Karpas-422 (cell line): Measurements from ENCODE around the gene PRCC. TPM values are rescaled to one million over a fixed set of nuclear protein-coding genes. Genes with fewer than 3 reads are reported as not detected.

Experiments
- DNase-seq: peaks from one replicate; pipeline ENCODE4 v3.0.0-alpha.2; 2015
- H2AFZ ChIP-seq: fragments of 200-600 bp; sonication (generic); 2 replicates; pipeline ENCODE4 v1.6.1; 2014; ENCODE audit warnings: antibody characterized with exemption, low read length, mixed read lengths
- H3K27ac ChIP-seq: fragments of 200-600 bp; sonication (generic); 2 replicates; pipeline ENCODE4 v1.5.1; 2014; ENCODE audit warnings: mild to moderate bottlenecking, low read length, moderate library complexity
- H3K27me3 ChIP-seq: fragments of 200-600 bp; sonication (generic); 2 replicates; pipeline ENCODE4 v1.6.1; 2014; ENCODE audit warnings: low read length, mixed read lengths
- H3K36me3 ChIP-seq: fragments of 200-600 bp; sonication (generic); 2 replicates; pipeline ENCODE4 v1.6.1; 2014; ENCODE audit warnings: low read length, mixed read lengths; ENCODE audit not compliant: insufficient read depth
- H3K4me1 ChIP-seq: fragments of 200-600 bp; sonication (generic); 2 replicates; pipeline ENCODE4 v1.6.1; 2014; ENCODE audit warnings: mild to moderate bottlenecking, low read length, mixed read lengths
- H3K4me2 ChIP-seq: fragments of 200-600 bp; sonication (generic); 2 replicates; pipeline ENCODE4 v1.6.1; 2014; ENCODE audit warnings: low read length, low read depth, mild to moderate bottlenecking; ENCODE audit not compliant: poor library complexity, severe bottlenecking
- H3K4me3 ChIP-seq: fragments of 200-600 bp; sonication (generic); 2 replicates; pipeline ENCODE4 v1.5.1; 2014; ENCODE audit warnings: mild to moderate bottlenecking, antibody characterized with exemption, low read length, mixed read lengths
- H3K79me2 ChIP-seq: fragments of 200-600 bp; sonication (generic); 2 replicates; pipeline ENCODE4 v1.6.1; 2014; ENCODE audit warnings: mild to moderate bottlenecking, low read length, mixed read lengths
- H3K9ac ChIP-seq: fragments of 200-600 bp; sonication (generic); 2 replicates; pipeline ENCODE4 v1.6.0; 2014; ENCODE audit warnings: low read length
- H3K9me2 ChIP-seq: fragments of 200-600 bp; sonication (generic), shearing (Covaris generic); replicated peaks from 2 replicates; pipeline ENCODE4 v1.6.0; 2014; ENCODE audit warnings: mild to moderate bottlenecking, low read length, moderate library complexity; ENCODE audit not compliant: insufficient read depth
- H3K9me3 ChIP-seq: fragments of 300-700, 200-600 bp; sonication (generic); 2 replicates; pipeline ENCODE4 v1.6.1; 2014; ENCODE audit warnings: low read length, mixed read lengths
- H4K20me1 ChIP-seq: fragments of 200-600 bp; sonication (generic); 2 replicates; pipeline ENCODE4 v1.6.1; 2014; ENCODE audit warnings: mild to moderate bottlenecking, antibody characterized with exemption, low read length, low read depth; ENCODE audit not compliant: insufficient read depth
- total RNA-seq: library from RNA; depleted of rRNA; stranded (reverse); fragments of >200 nt; shearing (Covaris generic); gene quantifications from 2 replicates; pipeline ENCODE4 v1.2.3, GENCODE V29; 2014; ENCODE audit warnings: low replicate concordance

Gene PRCC
- total RNA-seq, 1 experiment from 2014 or later, result 39.6 TPM

DNA sequence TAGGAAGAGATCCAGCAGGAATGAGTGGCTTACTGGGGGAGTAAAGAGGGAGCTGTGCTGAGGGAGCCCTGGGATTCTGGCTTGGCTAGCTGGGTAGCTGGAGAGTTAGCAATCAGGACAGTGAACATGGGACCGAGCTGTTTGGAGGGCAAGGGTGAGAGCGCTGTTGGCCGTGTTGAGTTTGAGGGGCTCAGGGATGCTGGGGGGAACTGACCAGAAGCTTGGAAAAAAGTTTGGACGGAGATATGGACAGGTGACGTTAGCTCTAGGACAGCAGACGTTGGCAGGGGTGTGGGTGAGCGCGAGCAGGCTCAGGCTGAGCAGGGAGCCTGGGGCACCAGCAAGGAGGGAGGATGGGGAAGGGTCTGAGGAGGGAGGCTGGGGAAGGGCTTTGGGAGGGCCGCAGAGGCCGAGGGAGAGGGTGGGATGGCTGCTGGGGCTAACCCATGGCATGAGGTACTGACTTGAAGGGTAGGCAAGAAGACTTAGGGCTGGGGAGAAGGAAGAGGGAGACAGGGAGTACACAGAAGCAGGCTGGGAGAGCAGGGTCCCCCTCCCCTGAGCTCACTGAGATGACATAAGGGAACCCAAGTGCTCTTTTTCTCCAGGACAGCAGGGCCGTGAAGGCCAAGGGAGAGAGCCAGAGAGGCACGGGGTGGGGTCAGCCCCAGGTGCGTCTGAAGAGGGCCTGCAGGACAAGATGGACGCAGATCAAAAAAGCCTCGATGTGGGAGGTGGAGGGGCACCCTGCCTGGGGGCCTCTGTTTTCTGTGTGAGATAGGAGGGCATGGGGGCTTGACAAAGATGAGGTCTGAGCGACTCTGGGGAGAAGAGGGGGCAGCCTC, 41.1 kb downstream of the PRCC start:
- no peak overlapping the region for H3K4me2 ChIP-seq
- no peaks in the 10 kb centered on the region for H3K9me3 ChIP-seq
- H3K36me3 ChIP-seq, result no peaks in the 10 kb centered on the region
- no peak for DNase-seq
- no peak overlapping the region for H2AFZ ChIP-seq
- H3K9ac ChIP-seq, result no peak overlapping the region
- no peaks in the 10 kb centered on the region for H3K79me2 ChIP-seq
- no peaks in the 10 kb centered on the region for H3K9me2 ChIP-seq
- no peak overlapping the region for H3K4me3 ChIP-seq
- H3K4me1 ChIP-seq, result no peaks in the 10 kb centered on the region
- H3K27ac ChIP-seq, result no peak overlapping the region
- H4K20me1 ChIP-seq, result peaks cover 4% of the 10 kb centered on the region; the same call in 1 of the 2 replicates
- no peaks in the 10 kb centered on the region for H3K27me3 ChIP-seq

DNA sequence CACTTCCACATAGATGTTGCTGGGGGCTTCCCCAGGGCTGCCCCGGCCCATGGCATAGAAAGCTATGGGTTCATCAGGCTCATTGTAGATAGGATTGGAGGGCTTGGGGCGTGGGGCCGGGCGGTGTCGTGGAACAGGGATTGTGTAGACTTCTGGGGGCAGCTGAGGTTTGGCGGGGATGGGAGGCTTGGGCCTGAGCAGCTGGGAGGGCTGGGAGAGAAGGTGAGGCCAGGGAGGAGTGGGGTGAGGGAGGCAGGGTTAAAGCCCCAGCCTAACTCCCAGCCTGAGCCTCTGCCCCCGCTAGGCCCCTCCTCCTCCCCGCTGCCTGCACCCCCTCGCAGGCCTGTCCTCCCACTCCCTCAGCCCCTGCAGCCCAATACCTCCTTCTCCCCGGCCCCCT, 41.9 kb downstream of the PRCC start:
- Histone ChIP-seq H3K9me2 (no peaks in the 10 kb centered on the region), H3K4me1 (no peaks in the 10 kb centered on the region), H3K9ac (no peak overlapping the region), H3K27me3 (no peaks in the 10 kb centered on the region), H3K4me2 (no peak overlapping the region), H3K4me3 (no peak overlapping the region), H4K20me1 (peaks cover 4% of the 10 kb centered on the region; the same call in 1 of the 2 replicates), H2AFZ (no peak overlapping the region), H3K79me2 (no peaks in the 10 kb centered on the region), H3K27ac (no peak overlapping the region), H3K36me3 (no peaks in the 10 kb centered on the region), H3K9me3 (no peaks in the 10 kb centered on the region)
- DNase-seq, result no peak

DNA sequence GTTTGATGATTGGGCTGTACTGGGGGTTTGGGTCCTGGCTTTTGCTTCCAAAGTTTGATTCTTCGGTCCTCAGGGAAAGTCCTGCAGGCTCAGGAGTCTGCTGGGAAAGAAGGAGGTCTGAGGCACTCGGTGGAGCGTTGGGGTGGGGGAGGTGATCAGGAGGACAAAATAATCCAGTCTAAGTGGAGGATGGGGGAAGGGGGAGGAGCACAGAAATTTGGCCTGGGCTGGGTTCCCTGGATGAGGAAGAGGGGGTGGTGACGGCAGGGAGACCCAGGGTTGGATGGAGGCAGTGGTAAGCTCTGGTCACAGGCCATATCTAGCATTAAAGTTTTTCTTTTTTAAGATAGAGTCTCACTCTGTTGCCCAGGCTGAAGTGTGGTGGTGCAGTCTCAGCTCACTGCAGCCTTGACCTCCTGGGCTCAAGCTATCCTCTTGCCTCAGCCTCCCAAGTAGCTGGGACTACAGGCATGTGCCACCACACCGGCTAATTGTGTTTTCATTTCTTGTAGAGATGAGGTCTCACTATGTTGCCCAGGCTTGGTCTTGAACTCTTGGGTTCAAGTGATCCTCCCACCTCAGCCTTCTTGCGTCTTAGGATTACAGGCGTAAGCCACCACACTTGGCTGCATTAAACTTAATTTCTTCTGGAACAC, 42.5 kb downstream of the PRCC start:
- no peak overlapping the region for H3K4me3 ChIP-seq
- no peaks in the 10 kb centered on the region for H3K9me2 ChIP-seq
- DNase-seq, result no peak
- no peaks in the 10 kb centered on the region for H3K9me3 ChIP-seq
- no peak overlapping the region for H2AFZ ChIP-seq
- no peaks in the 10 kb centered on the region for H3K79me2 ChIP-seq
- no peak overlapping the region for H3K27ac ChIP-seq
- no peak overlapping the region for H3K4me2 ChIP-seq
- H3K36me3 ChIP-seq, result no peaks in the 10 kb centered on the region
- H4K20me1 ChIP-seq, result peaks cover 4% of the 10 kb centered on the region; the same call in 1 of the 2 replicates
- no peaks in the 10 kb centered on the region for H3K27me3 ChIP-seq
- no peaks in the 10 kb centered on the region for H3K4me1 ChIP-seq
- no peak overlapping the region for H3K9ac ChIP-seq

DNA sequence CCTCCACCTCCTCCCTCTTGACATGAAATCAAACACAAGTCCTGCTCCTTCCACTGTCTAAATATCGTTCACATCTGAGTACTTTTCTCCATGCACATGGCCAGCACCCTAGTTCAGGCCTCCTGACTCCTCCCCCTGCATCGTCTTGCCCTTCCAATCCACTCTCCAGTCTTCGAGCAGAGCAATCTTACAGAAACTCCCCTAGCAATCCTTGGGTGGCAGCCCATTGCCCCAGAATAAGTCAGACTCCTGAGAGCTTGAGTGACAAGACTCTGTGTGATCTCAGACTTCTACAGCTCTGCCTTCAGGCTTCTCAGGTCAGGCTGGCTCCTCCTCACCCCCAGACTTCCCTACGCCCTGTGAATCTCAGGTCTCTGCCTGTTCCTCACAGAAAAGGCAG, 43.8 kb downstream of the PRCC start:
- no peaks in the 10 kb centered on the region for H3K9me3 ChIP-seq

DNA sequence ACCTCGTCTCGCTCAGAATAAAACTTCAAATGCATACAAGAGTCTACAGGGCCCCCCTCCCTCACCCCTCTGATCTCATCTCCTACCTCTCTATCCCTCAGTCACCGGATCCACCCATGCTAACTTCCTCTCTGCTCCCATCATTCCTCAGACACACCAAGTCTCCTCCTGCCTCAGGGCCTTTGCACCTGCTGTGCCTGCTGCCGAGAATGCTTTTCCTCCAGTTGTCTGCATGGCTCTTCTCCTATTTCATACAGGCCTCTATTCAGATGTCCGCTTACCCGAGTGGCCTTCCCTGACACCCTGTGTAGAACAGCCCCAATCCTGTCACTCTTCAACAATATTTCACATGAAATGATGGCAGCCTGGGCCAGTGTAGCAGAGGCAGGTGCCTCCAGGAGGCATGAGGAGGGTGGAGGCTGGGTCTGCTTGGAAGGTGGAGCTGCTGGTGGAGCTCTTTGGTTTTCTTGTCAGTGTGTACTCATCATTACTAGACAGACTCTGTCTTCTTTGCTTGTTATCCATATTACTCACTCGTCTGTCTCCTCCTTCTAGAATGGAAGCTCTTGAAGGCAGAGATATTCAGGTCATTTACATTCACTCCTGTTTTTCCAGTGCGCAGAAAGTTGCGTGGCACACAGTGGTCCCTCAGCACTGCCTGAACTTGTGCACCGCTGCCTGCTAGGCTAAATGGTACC, 45.1 kb downstream of the PRCC start:
- H3K9ac ChIP-seq, result no peak overlapping the region
- H3K4me2 ChIP-seq, result no peak overlapping the region
- H3K4me1 ChIP-seq, result no peaks in the 10 kb centered on the region

More for the DNA sequence above, 43.8 kb downstream of the PRCC start:
- no peaks in the 10 kb centered on the region for H3K27me3 ChIP-seq
- no peak overlapping the region for H3K4me2 ChIP-seq
- H3K4me3 ChIP-seq, result no peak overlapping the region
- DNase-seq, result no peak
- H3K79me2 ChIP-seq, result no peaks in the 10 kb centered on the region
- H3K4me1 ChIP-seq, result no peaks in the 10 kb centered on the region
- H3K36me3 ChIP-seq, result no peaks in the 10 kb centered on the region
- H2AFZ ChIP-seq, result no peak overlapping the region
- peaks cover 4% of the 10 kb centered on the region; the same call in 1 of the 2 replicates for H4K20me1 ChIP-seq
- no peaks in the 10 kb centered on the region for H3K9me2 ChIP-seq
- no peak overlapping the region for H3K27ac ChIP-seq
- H3K9ac ChIP-seq, result no peak overlapping the region

DNA sequence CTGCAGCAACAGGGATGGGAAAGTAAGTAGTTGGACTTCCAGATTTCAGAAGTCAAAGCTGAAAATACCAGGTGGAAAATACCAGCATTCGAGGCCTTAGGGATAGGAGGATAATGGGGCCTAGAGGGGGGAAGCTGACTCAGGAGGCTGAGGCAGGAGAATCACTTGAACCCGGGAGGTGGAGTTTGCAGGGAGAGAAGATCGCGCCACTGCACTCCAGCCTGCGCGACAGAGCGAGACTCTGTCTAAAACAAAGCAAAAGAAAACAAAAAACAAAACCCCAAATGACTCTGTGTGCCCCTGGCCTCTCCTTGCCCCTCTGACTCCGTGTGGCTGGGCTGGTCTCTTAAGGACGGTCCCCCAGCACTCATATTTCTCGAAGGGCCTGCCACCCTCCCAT, 46.0 kb downstream of the PRCC start:
- Histone ChIP-seq H2AFZ (no peak overlapping the region), H3K4me1 (no peaks in the 10 kb centered on the region), H3K4me3 (no peak overlapping the region), H3K9me3 (no peaks in the 10 kb centered on the region), H3K36me3 (no peaks in the 10 kb centered on the region), H3K9me2 (no peaks in the 10 kb centered on the region), H3K27me3 (no peaks in the 10 kb centered on the region), H3K4me2 (no peak overlapping the region), H3K27ac (no peak overlapping the region), H3K79me2 (no peaks in the 10 kb centered on the region), H4K20me1 (peaks cover 4% of the 10 kb centered on the region; the same call in 1 of the 2 replicates), H3K9ac (no peak overlapping the region)
- no peak for DNase-seq

More for the DNA sequence above, 45.1 kb downstream of the PRCC start:
- no peak for DNase-seq
- Histone ChIP-seq H3K27ac (no peak overlapping the region), H3K27me3 (no peaks in the 10 kb centered on the region), H4K20me1 (peaks cover 4% of the 10 kb centered on the region; the same call in 1 of the 2 replicates), H3K79me2 (no peaks in the 10 kb centered on the region), H2AFZ (no peak overlapping the region), H3K4me3 (no peak overlapping the region), H3K36me3 (no peaks in the 10 kb centered on the region), H3K9me3 (no peaks in the 10 kb centered on the region), H3K9me2 (no peaks in the 10 kb centered on the region)

DNA sequence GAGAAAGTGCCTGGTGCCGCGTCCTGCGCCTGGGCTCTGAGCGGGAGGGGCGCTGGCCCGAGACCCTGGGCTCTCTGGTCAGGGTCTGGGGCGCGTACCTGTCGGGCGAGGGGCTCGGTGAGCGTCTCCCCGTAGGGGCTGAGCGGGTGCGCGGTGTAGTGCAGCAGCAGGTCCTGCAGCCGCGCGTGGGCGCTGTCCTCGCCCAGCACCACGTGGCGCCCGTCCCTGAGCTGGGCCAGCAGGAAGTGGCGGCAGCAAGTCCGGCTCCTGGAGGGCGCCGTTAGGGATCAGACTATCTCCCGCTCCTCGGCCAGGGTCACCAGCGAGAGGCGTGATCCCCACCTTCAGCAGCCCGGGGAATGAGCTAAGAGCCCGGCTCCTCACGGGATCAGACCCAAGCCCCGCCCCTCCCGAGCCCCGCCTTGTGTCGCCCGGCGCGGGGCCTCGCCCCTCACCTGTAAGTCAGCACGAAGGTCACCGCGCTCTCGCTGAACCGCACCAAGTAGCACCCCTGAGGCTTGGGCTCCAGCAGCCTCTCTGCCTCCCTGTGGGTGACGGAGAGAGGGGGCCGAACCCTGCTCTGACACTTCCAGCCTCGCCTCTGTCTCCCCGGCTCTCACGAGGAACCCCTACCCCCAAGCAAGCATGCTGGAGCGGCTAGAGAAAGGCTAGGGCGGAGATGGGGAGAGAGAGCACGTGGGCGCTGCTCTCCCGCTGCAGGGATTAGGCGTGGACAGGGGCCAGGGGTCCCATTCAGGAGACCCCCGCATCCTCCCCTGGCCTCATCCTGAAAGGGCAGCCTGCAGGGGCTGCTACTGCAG, 46.6 kb downstream of the PRCC start:
- Histone ChIP-seq H3K4me1 (no peaks in the 10 kb centered on the region), H4K20me1 (peaks cover 4% of the 10 kb centered on the region; the same call in 1 of the 2 replicates), H3K9me2 (no peaks in the 10 kb centered on the region), H3K36me3 (no peaks in the 10 kb centered on the region), H3K9me3 (no peaks in the 10 kb centered on the region), H3K27me3 (no peaks in the 10 kb centered on the region), H3K9ac (no peak overlapping the region), H3K4me3 (no peak overlapping the region), H3K27ac (no peak overlapping the region), H3K79me2 (no peaks in the 10 kb centered on the region), H2AFZ (no peak overlapping the region), H3K4me2 (no peak overlapping the region)
- no peak for DNase-seq
